Measurements from ENCODE around the gene MAML2.

Gene MAML2

DNA sequence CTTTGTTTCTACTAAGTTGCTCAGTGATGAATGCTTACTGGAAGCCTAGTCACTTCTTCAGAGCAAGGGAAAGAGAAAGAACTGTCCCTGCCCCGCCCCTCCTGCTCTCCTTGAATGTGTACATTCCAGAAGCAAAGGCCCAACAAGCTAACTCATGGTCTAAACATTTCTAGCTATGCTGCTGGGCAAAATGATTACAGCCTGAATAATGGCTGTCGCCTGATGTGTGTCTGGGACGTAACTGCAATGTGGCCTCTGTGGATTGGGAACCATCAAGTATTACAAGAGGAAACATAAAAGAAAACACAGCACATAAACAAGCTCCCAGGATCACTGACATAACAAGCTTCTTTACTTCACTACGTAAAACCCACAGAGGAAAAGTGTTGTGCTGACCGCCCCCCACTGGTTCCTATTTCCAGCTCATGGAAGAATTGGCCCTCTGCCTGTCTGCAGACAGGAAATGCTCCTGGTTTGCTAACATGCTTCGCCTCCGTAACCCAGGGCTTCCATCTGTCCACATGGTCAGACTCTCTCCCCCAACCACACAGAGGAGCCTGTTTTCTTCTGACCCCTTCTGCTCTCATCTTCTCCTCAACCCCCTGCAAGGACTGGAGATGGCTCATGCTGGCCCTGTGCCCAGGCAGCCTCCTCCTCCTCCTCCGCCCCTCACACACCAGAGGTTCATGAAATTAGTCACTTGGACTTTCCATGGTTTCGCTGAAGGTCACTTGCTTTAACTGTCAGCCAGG lies 187.2 kb downstream of the MAML2 start:
- no peak for DNase-seq (ENCODE audit: low read depth)

GRCh38 chr11:96154802-96155520 lies 188.0 kb downstream of the MAML2 start:
- DNase-seq (ENCODE audit: low read depth) = no peak

DNA sequence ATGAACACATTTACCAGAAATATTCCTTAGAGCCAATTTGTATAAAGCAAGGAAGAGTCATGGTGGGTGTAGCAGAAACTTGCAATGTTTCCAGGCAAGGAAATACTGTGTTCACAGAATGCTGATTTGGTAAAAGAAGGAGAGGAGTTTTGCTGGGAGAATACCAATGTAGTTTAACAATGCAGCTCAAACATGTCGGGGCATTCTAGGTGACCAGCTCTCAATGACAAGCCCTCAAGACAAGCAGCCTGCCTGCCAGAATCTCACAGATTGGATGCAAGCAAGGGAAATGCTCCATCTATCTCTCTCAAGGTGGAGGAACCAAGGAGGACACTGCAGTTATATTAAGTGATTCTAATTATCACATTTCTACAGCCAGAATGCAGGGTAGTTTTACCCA lies 190.4 kb downstream of the MAML2 start:
- no peak for DNase-seq (ENCODE audit: low read depth)

- no peak for DNase-seq (ENCODE audit: low read depth)
These were observed 191.5 kb downstream of the MAML2 start for GRCh38 chr11:96151501-96151900.

DNA sequence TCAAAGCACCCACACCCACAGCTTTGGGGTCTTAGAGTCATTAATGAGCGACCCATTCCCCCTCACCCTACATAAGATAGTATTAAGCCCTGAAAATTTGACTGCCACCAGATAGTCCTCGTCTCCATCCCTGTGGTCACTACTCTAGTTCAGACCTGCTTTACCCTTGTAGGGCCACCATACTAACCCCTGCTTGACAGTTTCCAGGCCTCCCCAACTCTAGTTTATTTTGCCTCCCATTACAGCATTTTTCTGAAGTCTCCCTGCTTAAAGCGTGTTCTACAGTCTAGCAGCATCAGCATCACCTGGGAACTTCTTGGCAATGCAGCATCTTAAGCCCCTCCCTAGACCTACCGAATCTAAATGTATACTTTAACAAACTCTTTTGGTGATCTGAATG lies 192.4 kb downstream of the MAML2 start:
- no peak for DNase-seq (ENCODE audit: low read depth)

DNA sequence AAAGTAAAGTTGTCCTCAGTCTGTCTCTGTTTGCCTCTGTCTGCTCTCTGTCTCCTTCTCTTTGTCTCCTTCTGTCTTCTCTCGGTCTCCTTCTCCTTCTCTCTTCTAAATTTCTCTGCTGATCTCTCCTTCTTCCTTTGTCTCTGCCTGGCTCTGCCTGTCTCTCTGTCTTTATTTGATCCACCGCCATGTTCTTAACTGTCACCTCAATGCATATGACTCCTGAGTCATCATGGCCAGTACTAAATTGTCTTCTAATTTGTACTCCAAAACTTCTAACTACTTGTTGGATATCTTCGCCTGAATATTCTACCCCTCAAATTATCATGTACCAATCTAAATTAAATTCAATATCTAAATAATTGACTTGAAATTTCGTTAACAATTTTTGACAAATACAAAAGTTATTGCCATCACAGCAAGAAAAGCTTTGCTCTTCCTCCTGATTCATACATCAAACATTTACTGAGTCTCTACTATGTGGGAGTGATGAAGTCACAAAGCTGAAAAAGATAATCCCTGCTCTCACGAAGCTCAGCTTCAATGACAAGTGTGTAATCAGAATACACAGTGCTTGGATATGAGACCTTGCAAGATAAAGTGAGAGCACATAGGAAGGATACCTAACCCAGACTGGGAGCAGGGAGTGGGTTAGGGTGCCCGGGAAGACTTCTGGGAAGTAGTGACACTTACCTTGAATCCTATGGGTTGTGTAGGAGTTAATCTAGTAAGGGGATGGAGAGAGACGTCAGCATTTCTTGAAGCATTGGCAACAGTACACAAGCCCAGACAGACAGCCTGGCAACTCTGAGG lies 193.0 kb downstream of the MAML2 start:
- DNase-seq (ENCODE audit: low read depth) = no peak

- no peak for DNase-seq (ENCODE audit: low read depth)
These were observed 195.0 kb downstream of the MAML2 start for GRCh38 chr11:96147906-96148486.

DNA sequence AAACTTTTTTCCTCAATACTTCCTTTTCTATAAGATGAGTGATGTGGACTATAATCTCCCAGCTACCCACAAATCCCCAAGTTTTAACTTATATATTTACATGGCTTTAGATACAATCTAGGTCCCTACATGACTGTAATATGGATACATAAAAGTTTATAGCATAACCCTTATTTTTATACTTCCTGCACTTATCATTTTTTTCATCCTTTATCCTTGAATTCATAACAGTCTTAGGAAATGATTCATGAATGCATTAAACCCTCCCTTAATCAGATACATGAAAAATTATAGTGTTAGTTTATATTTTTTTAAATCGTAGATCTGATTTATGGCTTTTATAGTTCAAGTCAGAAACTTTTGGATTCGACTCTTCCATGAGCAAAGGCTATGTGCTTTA lies 195.8 kb downstream of the MAML2 start:
- no peak for DNase-seq (ENCODE audit: low read depth)

GRCh38 chr11:96146765-96147164 lies 196.2 kb downstream of the MAML2 start:
- no peak for DNase-seq (ENCODE audit: low read depth)

- DNase-seq (ENCODE audit: low read depth) = no peak
These were observed 197.8 kb downstream of the MAML2 start for GRCh38 chr11:96145163-96145585.

- DNase-seq (ENCODE audit: low read depth) = no peak
These were observed 198.4 kb downstream of the MAML2 start for GRCh38 chr11:96144553-96144952.

GRCh38 chr11:96143041-96143521 lies 199.9 kb downstream of the MAML2 start:
- DNase-seq (ENCODE audit: low read depth) = no peak

GRCh38 chr11:96141626-96142025 lies 201.4 kb downstream of the MAML2 start:
- no peak for DNase-seq (ENCODE audit: low read depth)

DNA sequence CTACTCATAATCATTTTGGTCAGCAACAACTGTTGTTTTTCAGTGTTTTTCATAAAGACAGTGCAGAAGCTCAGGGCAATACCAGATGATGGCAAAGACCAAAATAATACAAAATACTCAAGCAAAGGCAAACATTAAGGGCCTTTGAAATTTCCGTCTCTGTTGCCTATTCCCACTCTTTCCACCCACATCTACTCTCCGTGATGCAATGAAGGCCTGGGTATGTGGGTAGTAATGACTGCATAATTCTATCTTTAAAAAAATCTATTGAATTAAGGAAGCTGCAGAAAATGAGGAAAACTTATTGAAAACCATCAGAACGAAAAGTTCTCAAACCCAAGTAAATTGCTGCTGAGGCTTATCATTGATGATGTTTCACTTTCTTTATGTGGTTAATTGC lies 203.3 kb downstream of the MAML2 start:
- DNase-seq (ENCODE audit: low read depth) = no peak

GRCh38 chr11:96137373-96137772 lies 205.6 kb downstream of the MAML2 start:
- no peak for DNase-seq (ENCODE audit: low read depth)

- no peak for DNase-seq (ENCODE audit: low read depth)
These were observed 206.2 kb downstream of the MAML2 start for GRCh38 chr11:96136613-96137298.

- DNase-seq (ENCODE audit: low read depth) = no peak
These were observed 208.4 kb downstream of the MAML2 start for GRCh38 chr11:96134602-96135001.

DNA sequence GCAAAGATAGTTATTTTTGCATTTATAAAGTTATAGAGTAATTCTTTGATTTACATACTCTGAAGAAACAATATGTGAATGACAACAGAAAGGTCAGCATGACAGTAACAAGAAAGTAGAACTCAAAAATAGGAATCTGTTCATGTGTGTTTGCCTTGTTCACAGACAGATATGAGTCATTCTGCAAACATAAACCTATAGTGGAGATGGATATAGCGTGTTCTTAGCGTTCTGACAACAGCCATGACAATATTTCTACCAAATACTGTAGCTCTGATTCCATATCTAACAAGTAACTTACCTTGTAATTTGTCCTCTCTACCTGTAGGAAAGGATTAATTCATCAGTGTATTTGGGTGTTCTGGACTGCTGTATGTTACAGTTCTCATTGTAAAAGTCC lies 210.6 kb downstream of the MAML2 start:
- no peak for DNase-seq (ENCODE audit: low read depth)

DNA sequence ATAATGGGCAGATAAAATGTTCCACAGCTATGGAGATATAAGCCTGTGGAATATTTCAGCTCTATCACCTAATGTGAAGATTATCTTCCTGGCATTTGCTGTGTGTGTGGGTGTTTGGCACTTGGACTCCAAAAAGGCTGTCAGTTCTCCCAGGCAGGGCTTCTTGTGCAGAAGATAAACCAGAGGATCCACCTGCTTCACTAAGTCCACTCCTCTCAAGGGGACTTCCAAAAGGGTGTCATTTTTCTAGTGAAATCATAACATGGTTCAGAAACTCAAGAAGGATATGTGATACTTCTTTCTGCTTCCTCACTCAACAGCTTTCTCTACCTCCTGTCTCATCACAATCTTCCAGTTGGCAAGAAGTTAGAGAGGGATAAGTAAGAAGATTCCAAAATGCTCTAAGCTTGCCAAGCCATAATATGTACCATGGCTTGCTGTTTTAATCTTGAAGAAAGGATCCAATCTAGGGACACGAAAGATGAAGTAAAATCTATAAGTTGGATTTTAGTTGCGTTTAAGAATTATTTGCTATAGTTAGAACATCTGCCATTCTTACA lies 212.9 kb downstream of the MAML2 start:
- no peak for DNase-seq (ENCODE audit: low read depth)

- no peak for DNase-seq (ENCODE audit: low read depth)
These were observed 215.4 kb downstream of the MAML2 start for GRCh38 chr11:96127596-96127959.

- DNase-seq (ENCODE audit: low read depth) = no peak
These were observed 215.9 kb downstream of the MAML2 start for GRCh38 chr11:96126917-96127595.

Measured in stimulated activated CD8-positive, alpha-beta memory T cell treated with anti-CD3 and anti-CD28 coated beads, Interleukin-12 subunit alpha, Interleukin-12 subunit beta, amount 100 ng/mL, for 1 hour (primary cell).